Hepatocyte (in vitro differentiated cells): ENCODE results near the gene VN1R2.

Source experiments
- EZH2 ChIP-seq: fragments of 200-600 bp; sonication (generic); IDR thresholded peaks from 2 replicates; pipeline ENCODE4 v1.6.1; 2016; ENCODE audit warnings: antibody characterized with exemption, mild to moderate bottlenecking, borderline replicate concordance
- EZH2phosphoT487 ChIP-seq: fragments of 200-600 bp; sonication (generic); IDR thresholded peaks from one replicate; pipeline ENCODE4 v1.6.1; 2018; ENCODE audit warnings: antibody characterized with exemption, mild to moderate bottlenecking, low read depth, moderate library complexity; ENCODE audit not compliant: unreplicated experiment, severe bottlenecking
- TF ChIP-seq, protein P1 (sequence below): fragments of 200-600 bp; sonication (generic); IDR thresholded peaks from 2 replicates; pipeline ENCODE4 v1.5.1; 2016; ENCODE audit warnings: antibody characterized with exemption, mild to moderate bottlenecking; ENCODE audit not compliant: poor library complexity

DNA sequence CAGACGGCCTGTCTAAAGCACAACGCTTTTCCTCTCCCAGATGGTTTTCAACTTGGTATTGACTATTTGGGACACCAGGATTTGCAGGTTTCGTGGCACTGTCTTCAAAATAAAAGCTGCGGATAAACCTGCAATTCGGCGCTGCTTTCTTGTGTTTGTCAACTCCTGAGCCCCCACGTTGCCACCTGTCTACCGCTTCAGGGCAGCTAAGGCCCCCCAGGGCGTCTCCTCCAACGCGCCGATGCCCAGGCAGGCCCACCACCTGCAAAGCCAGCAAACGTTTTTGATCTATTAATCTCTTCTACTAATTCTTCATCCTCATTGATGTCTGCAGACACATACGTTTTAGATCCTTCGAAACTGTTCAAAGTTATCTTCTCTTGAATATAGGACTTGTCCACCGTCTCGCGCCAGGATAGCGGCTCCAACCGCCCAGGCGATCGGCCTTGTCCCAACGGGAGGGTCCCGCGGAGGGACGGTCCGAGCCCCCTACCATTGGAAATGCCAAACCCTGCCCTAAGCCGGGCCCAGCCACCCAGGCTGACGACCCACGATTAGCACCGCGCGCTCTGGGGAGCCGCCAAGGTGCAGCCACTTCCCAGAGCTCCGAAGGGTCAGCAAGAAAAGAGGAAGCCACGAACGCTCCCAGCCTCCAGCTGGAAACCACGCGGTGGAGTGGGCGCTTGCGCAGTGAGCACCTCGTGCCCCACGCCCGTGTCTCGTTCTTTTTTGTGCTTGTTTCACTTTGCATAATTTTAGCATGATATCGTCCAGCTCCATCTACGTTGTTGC lies 32.9 kb downstream of the VN1R2 start:
- TF ChIP-seq EZH2 (no peak), EZH2phosphoT487 (no peak)
- TF ChIP-seq, protein P1, sequence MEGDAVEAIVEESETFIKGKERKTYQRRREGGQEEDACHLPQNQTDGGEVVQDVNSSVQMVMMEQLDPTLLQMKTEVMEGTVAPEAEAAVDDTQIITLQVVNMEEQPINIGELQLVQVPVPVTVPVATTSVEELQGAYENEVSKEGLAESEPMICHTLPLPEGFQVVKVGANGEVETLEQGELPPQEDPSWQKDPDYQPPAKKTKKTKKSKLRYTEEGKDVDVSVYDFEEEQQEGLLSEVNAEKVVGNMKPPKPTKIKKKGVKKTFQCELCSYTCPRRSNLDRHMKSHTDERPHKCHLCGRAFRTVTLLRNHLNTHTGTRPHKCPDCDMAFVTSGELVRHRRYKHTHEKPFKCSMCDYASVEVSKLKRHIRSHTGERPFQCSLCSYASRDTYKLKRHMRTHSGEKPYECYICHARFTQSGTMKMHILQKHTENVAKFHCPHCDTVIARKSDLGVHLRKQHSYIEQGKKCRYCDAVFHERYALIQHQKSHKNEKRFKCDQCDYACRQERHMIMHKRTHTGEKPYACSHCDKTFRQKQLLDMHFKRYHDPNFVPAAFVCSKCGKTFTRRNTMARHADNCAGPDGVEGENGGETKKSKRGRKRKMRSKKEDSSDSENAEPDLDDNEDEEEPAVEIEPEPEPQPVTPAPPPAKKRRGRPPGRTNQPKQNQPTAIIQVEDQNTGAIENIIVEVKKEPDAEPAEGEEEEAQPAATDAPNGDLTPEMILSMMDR, result no peak
